T47D (cell line): Measurements from ENCODE around the gene TEN1.

ENCODE experiments used
- DNase-seq, 2 experiments: peaks; one replicate each; pipeline versions ENCODE4 v3.0.0 to v3.0.0-alpha.2; 2011 to 2012; ENCODE audit warnings: low read depth in 1 of 2, low spot score in 1 of 2
- JUND ChIP-seq: IDR thresholded peaks from 2 replicates; pipeline ENCODE4 v1.6.1; 2012; ENCODE audit warnings: low read depth
- in situ Hi-C: cut with HindIII; loops from 2 replicates; pipeline ENCODE4 v1.10.0; 2016; ENCODE audit warnings: low sequenced_read_pairs, low pct_unique_long_range_greater_than_20kb

Gene TEN1

GRCh38 chr17:76003915-76004314 lies 24.9 kb downstream of the TEN1 start:
- DNase-seq, result no peak
- no peak for TF ChIP-seq JUND
- in situ Hi-C loops, result no loop called here

- in situ Hi-C loops, result no loop called here
- no peak for TF ChIP-seq JUND
- no peak for DNase-seq
Observed at GRCh38 chr17:76004750-76005262, 25.8 kb downstream of the TEN1 start.

GRCh38 chr17:76005263-76006149 lies 26.5 kb downstream of the TEN1 start:
- TF ChIP-seq JUND, result no peak
- peak; percentile 78 to 84 for DNase-seq
- in situ Hi-C loops, result no loop called here

GRCh38 chr17:76007131-76007849 lies 28.2 kb downstream of the TEN1 start:
- no peak for DNase-seq
- no peak for TF ChIP-seq JUND
- in situ Hi-C loops, result no loop called here

- in situ Hi-C loops, result no loop called here
- DNase-seq, result no peak
- no peak for TF ChIP-seq JUND
Observed at GRCh38 chr17:76007850-76008165, 28.8 kb downstream of the TEN1 start.

- in situ Hi-C loops, result no loop called here
- TF ChIP-seq JUND, result no peak
- DNase-seq, result no peak
Observed at GRCh38 chr17:76008208-76008607, 29.2 kb downstream of the TEN1 start.

GRCh38 chr17:76008630-76009425 lies 29.8 kb downstream of the TEN1 start:
- no peak for TF ChIP-seq JUND
- in situ Hi-C loops, result no loop called here
- no peak for DNase-seq

GRCh38 chr17:76009447-76009846 lies 30.4 kb downstream of the TEN1 start:
- no peak for DNase-seq
- no peak for TF ChIP-seq JUND
- in situ Hi-C loops, result no loop called here

- no peak for DNase-seq
- no peak for TF ChIP-seq JUND
- in situ Hi-C loops, result no loop called here
Observed at GRCh38 chr17:76009969-76010661, 31.1 kb downstream of the TEN1 start.

GRCh38 chr17:76011951-76012350 lies 32.9 kb downstream of the TEN1 start:
- in situ Hi-C loops, result no loop called here
- TF ChIP-seq JUND, result no peak
- no peak for DNase-seq

GRCh38 chr17:76013377-76013932 lies 34.4 kb downstream of the TEN1 start:
- in situ Hi-C loops, result no loop called here
- DNase-seq, result no peak
- no peak for TF ChIP-seq JUND
